ENCODE measurements around the gene TFAP2A. TPM values are rescaled to one million over a fixed set of nuclear protein-coding genes. Genes with fewer than 3 reads are reported as not detected.

TFAP2A gene
- total RNA-seq, 3 donors from 2014 or later: 25.2 to 46.0 TPM; not detected in 1

DNA sequence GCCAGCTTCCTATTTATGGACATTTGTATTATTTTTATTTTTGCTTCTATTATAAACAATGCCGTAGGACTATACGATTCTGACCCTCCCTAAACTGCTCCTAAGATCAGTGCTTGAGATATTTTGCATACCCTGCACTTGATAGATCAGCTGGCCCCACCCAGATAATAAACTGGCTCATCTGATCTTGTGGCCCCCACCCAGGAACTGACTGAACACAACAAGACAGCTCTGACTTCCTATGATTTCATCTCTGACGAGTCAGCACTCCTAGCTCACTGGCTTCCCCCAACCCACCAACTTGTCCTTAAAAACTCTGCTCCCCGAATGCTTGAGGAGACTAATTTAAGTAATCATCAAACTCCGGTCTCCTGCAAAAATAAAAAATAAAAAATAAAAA is 34.9 kb upstream of the TFAP2A start:
- Histone ChIP-seq H3K4me1 (no peaks in the 10 kb centered on the region), H3K4me3 (no peak overlapping the region), H3K9me3 (no peaks in the 10 kb centered on the region), H3K36me3 (no peaks in the 10 kb centered on the region), H3K27me3 (no peaks in the 10 kb centered on the region), H3K27ac (no peak overlapping the region)
- intact Hi-C loops (cut with DNase I; ENCODE audit: low total_unique reads): no loop called here
- TF ChIP-seq POLR2A (IDR thresholded peaks at IDR 0.05): no peak
- TF ChIP-seq POLR2AphosphoS5 (IDR thresholded peaks at IDR 0.05): no peak
- TF ChIP-seq, protein P1, sequence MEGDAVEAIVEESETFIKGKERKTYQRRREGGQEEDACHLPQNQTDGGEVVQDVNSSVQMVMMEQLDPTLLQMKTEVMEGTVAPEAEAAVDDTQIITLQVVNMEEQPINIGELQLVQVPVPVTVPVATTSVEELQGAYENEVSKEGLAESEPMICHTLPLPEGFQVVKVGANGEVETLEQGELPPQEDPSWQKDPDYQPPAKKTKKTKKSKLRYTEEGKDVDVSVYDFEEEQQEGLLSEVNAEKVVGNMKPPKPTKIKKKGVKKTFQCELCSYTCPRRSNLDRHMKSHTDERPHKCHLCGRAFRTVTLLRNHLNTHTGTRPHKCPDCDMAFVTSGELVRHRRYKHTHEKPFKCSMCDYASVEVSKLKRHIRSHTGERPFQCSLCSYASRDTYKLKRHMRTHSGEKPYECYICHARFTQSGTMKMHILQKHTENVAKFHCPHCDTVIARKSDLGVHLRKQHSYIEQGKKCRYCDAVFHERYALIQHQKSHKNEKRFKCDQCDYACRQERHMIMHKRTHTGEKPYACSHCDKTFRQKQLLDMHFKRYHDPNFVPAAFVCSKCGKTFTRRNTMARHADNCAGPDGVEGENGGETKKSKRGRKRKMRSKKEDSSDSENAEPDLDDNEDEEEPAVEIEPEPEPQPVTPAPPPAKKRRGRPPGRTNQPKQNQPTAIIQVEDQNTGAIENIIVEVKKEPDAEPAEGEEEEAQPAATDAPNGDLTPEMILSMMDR (IDR thresholded peaks at IDR 0.05): no peak
- no peak for DNase-seq (ENCODE audit: low spot score in 2 of 2)

DNA sequence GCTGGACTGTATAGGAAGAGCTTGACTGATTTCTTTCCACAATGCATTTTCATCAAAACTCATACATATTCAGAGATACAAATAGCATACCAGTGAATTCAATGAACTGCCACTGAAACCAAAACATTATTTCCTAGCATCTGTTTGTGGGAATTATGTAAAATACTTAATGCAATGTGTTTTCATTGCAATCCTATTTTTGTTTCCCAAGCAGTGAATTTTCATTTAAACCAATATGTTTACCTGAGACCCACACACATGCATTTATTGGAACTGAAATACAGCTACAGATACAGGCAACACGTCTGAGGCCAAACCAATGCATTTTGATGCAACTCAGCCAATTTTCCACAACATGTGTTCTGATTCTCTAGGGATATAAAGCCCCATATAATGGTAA is 33.2 kb upstream of the TFAP2A start:
- Histone ChIP-seq H3K36me3 (no peaks in the 10 kb centered on the region), H3K9me3 (no peaks in the 10 kb centered on the region), H3K4me1 (no peaks in the 10 kb centered on the region), H3K4me3 (no peak overlapping the region), H3K27ac (no peak overlapping the region), H3K27me3 (no peaks in the 10 kb centered on the region)
- DNase-seq (ENCODE audit: low spot score in 2 of 2): no peak
- intact Hi-C loops (cut with DNase I; ENCODE audit: low total_unique reads): no loop called here
- TF ChIP-seq POLR2A (IDR thresholded peaks at IDR 0.05): no peak
- TF ChIP-seq POLR2AphosphoS5 (IDR thresholded peaks at IDR 0.05): no peak
- TF ChIP-seq, protein P1 (IDR thresholded peaks at IDR 0.05): no peak

DNA sequence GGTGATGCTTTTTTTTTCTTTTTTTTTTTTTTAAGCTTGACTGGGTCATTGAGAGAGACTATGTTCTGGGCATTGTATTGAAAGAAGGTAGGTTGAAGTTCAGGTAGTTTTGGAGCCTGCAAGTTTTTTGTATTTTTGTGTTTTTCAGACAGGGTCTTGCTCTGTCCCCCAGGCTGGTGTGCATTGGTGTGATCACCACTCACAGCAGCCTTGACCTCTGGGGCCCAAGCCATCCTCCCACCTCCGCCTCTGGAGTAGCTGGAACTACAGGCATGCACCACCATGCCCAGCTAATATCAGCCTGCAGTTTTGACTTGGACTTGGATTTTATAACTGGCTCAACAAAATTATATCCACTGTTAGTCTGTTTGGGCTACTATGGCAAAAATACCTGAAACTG is 31.7 kb upstream of the TFAP2A start:
- Histone ChIP-seq H3K27me3 (no peaks in the 10 kb centered on the region), H3K4me3 (no peak overlapping the region), H3K9me3 (no peaks in the 10 kb centered on the region), H3K36me3 (no peaks in the 10 kb centered on the region), H3K27ac (no peak overlapping the region), H3K4me1 (no peaks in the 10 kb centered on the region)
- TF ChIP-seq POLR2A (IDR thresholded peaks at IDR 0.05) (no peak), POLR2AphosphoS5 (IDR thresholded peaks at IDR 0.05) (no peak)
- TF ChIP-seq, protein P1 (IDR thresholded peaks at IDR 0.05): no peak
- intact Hi-C loops (cut with DNase I; ENCODE audit: low total_unique reads): no loop called here
- no peak for DNase-seq (ENCODE audit: low spot score in 2 of 2)

DNA sequence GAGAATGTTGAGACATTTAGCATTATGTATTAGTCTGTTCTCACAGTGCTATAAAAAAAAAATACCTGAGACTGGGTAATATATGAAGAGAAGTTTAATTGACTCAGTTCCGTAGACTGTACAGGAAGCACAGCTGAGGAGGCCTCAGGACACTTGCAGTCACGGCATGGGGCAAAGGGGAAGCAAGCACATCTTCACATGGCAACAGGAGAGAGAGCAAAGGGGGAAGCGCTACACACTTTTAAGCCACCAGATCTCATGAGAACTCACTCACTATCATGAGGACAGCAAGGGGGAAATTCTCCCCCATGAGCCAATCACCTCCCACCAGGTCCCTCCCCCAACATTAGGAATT is 26.8 kb upstream of the TFAP2A start:
- H3K4me1 ChIP-seq: no peaks in the 10 kb centered on the region
- DNase-seq (ENCODE audit: low spot score in 2 of 2): no peak
- no peak overlapping the region for H3K4me3 ChIP-seq
- TF ChIP-seq, protein P1 (IDR thresholded peaks at IDR 0.05): no peak
- TF ChIP-seq POLR2A (IDR thresholded peaks at IDR 0.05) (no peak), POLR2AphosphoS5 (IDR thresholded peaks at IDR 0.05) (no peak)
- H3K36me3 ChIP-seq: no peaks in the 10 kb centered on the region
- H3K9me3 ChIP-seq: no peaks in the 10 kb centered on the region
- H3K27ac ChIP-seq: peak overlapping the region in 1 of 2 donors; percentile 51
- intact Hi-C loops (cut with DNase I; ENCODE audit: low total_unique reads): no loop called here
- H3K27me3 ChIP-seq: no peaks in the 10 kb centered on the region

DNA sequence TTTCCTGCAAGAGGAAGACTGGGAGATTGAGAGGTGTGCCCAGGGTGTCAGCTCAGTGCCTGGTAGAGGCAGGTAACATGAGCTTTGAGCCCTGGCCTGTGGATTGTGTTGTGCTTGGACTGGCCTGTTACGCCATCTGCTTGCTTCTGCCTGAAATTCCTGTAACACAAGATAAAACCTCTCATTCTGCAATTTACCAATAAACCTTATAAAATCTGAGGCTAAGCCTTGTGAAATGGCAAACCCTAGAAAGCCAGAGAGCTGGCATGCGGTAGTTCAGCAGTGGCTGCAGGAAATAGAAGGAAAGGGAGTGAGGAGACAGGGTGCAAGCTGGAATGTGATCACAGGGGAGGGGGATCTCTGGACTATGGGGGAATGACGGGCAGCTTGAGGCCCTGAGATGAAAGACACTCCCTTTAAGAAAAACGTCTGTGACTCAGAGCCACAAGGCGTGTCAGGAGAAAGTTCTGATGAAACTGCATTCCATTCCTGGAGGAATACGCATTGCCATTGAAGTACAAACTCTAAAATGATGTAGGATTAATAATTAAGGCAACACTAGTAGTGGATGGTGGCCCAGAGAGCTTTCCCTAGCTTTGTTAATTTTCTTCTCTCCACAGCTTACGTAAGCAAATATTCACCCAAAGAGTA is 26.3 kb upstream of the TFAP2A start:
- no peak for TF ChIP-seq POLR2A (IDR thresholded peaks at IDR 0.05)
- no peak for TF ChIP-seq POLR2AphosphoS5 (IDR thresholded peaks at IDR 0.05)
- TF ChIP-seq, protein P1 (IDR thresholded peaks at IDR 0.05): no peak
- no peaks in the 10 kb centered on the region for H3K9me3 ChIP-seq
- H3K4me3 ChIP-seq: no peak overlapping the region
- no peaks in the 10 kb centered on the region for H3K4me1 ChIP-seq
- peak overlapping the region in 1 of 2 donors; percentile 51 for H3K27ac ChIP-seq
- intact Hi-C loops (cut with DNase I; ENCODE audit: low total_unique reads): no loop called here
- no peaks in the 10 kb centered on the region for H3K27me3 ChIP-seq
- DNase-seq (ENCODE audit: low spot score in 2 of 2): no peak
- H3K36me3 ChIP-seq: no peaks in the 10 kb centered on the region

Data from breast epithelium (tissue), 4 donors.